Activated gamma-delta T cell (primary cell): Measurements from ENCODE around the gene FCHSD2.
"Not testable (repeated sequence)": the region's sequence is repeated elsewhere in the genome, so short reads cannot be mapped to it uniquely, and the experiment has no call there.

Experiments
- DNase-seq: peaks from one replicate; lab custom pipeline; 2025; lab: John Stamatoyannopoulos, UW

FCHSD2 gene

DNA sequence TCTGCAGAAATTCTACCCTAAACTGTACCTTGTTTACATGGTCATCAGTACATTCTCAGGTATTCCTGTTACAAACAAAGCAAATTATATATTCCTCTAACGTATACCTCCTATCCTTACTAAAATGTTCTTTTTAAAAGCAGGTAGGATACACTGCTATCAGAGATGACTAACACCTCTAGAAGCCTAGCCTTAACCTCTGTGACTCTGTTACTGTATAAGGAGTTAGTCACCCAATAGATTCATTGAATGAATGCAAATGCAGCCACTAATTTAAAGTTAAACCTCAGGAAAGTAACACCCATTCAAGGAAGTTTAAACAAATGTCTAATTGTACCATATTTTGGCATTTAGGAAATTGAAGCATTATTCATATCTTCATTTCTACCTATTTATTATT is 82.2 kb downstream of the FCHSD2 start:
- DNase-seq, result no peak

GRCh38 chr11:73058989-73059674 is 83.0 kb downstream of the FCHSD2 start:
- no peak for DNase-seq

DNA sequence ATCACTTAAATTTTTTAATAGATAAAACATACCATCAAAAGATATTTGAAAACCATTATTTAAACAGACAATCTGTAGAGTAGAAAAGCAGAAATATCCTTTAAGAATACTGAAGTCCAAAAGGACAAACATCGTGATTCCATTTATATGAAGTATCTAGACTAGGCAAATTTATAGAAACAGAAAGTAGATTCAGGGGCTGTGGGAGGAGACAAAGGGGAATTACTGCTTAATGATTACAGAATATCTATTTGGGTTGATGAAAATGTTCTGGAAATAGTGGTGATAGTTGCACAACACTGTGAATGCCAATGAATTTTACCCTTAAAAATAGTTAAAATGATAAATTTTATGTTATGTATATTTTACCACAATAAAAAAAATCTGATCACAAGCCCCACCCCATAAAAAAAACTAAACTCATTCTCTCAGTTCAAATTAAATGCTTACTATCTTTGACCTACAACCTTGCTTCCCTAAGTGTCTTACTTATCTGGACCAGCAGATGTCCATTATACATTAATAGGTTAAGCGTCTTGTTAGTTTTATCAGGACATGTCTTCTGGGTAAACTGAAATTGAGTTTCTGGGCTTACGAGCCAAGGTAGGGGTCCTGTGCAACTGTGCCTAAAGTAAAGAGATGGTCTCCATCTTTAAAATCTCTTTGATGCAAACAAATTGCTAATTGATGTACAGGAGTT is 86.3 kb downstream of the FCHSD2 start:
- no peak for DNase-seq

DNA sequence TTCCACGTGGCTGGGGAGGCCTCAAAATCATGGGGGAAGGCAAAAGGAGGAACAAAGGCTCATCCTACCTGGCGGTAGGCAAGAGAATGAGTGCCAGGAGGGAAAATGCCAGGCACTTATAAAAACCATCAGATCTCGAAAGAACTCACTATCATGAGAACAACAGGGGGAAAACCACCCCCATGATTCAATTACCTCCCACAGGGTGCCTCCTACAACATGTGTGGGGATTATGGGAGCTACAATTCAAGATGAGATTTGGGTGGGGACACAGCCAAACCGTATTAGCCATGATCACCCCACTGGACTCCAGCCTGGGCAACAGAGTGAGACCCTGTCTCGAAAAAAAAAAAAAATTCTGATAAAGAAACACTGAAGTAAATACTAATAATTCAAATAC is 87.1 kb downstream of the FCHSD2 start:
- no peak for DNase-seq

DNA sequence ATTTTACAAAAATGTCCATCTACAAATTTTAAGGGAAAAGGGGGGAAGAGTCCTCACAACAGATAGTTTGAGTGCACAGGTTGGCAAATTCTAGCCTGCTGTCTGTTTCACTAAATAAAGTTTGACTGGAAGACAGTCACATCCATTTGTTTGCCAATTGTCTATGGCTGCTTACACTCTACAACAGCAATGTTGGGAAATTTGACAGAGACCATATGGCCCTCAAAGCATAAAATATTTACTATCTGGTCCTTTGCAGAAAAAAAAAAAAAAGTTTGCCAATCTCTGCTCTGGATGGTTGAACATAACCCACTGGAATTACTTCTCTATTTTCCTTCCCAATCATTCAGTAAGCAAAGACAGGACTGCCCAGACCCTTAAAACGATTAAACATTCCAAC is 88.2 kb downstream of the FCHSD2 start:
- DNase-seq, result no peak

GRCh38 chr11:73048446-73048845 is 93.7 kb downstream of the FCHSD2 start:
- DNase-seq, result no peak

DNA sequence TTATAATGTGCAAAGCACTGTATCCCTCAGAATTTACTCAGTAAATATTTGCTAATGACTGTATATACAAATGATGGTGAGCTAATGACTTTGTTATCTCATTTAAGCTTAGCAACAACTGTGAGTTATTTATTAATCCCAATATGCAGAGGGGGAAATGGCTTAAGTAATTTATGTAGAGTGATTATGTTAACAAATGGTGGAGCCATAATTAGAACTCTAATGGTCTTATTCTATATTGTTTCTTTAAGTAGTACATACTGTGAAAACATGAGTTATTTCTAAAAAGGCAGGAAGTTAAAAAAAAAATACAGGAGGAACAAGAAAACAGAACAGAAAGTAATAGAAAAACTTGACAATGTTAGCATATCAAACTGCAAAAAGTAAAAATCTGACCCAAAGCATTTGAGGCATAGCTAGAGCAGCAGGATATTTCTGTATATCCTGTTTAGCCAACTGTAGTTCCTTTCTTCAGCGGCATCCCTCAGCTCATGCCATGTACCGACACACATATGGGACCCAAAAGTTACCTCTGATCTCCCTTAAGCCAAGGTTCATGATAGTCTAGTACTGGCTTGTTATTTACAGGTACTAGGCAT is 94.2 kb downstream of the FCHSD2 start:
- DNase-seq, result no peak

DNA sequence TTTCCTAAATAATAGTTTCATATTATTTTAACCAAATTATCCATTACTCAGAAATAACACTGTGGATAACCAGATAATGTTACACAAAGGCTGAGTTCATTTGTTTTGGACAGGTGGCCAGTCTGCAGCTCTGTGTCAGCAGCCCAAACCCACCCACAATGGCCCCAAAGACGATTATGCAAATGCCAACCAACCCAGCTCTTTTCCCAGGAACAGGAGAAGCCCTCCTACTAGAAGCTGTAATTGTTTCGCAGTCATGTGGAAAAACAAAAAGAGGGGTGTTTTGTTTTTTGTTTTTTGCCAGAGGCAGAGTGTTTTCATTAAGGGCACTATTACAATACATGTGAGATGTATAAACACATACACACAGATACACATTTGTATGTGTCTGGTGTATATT is 102.1 kb downstream of the FCHSD2 start:
- no peak for DNase-seq

DNA sequence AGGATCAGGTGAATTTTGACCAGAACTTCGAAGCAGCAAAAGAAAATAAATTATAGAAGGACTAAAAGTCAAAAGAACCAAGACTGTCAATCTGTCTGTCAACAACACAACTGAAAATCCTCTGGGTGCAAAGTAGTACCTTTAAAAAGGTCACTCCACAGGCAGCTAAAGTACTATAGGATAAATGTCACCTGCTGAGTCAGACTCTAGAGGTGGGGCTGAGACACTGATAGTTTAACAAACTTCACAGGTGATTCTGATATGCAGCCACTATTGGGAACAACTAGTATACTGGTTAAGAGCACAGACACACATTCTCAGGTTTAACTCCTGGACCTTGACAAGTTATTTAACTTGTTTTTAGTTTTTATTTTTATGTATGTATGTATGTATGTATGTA is 107.3 kb downstream of the FCHSD2 start:
- no peak for DNase-seq

GRCh38 chr11:73034331-73034730 is 107.8 kb downstream of the FCHSD2 start:
- DNase-seq, result no peak

DNA sequence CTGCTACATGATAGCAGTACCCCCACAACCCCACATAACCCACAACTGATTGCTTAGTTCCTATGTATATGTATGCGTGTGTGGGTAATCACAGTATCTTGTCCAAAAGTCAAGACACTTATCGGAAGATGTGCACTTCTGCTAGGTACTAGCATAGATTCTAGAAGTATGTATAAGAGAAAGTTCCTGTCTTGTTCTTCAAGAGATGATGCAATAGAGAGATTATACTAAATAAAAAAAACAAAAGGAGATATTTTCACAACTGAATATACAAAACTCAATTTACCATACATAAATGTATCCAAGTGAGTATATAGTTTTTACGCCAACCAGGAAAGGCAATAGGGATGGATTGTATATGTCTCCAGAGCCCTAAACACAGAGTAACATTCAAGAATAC is 112.0 kb downstream of the FCHSD2 start:
- no peak for DNase-seq

DNA sequence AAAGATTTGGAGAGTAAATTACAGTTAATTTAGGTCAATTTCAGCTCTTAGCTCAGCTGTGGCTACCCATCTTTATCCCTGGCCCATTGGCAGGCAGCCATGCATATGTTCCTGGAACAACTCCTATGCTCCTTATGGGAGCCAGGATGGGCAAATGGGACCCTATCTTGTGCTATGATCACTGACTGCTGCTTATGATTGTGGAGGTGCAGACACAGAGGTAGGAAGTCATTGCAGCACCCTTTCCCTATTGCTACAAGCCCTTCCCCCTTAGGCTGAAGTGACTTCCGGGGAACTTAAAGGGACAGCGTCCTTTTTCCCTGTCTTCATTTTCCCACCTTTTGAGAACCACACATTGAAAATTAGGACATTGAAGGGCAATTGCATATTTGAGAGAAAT is 112.7 kb downstream of the FCHSD2 start:
- no peak for DNase-seq

DNA sequence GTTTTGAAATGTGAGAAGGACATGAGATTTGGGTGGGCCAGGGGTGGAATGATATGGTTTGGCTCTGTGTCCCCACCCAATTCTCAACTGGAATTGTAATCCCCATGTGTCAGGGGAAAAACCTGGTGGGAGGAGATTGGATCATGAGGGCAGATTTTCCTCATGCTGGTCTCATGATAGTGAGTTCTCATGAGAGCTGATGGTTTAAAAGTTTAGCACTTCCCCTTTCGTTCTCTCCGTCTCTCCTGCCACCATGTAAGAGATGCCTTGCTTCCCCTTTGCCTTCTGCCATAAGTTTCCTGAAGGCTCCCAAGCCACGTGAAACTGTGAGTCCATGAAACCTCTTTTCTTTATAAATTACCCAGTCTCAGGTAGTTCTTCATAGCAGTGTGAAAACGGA is 113.5 kb downstream of the FCHSD2 start:
- no peak for DNase-seq

GRCh38 chr11:73027840-73028239 is 114.3 kb downstream of the FCHSD2 start:
- not testable (repeated sequence) for DNase-seq

GRCh38 chr11:73024639-73025038 is 117.5 kb downstream of the FCHSD2 start:
- DNase-seq, result no peak

GRCh38 chr11:73019996-73020395 is 122.1 kb downstream of the FCHSD2 start:
- no peak for DNase-seq

- DNase-seq, result no peak
These were observed 122.7 kb downstream of the FCHSD2 start for GRCh38 chr11:73019449-73019848.

- DNase-seq, result no peak
These were observed 123.3 kb downstream of the FCHSD2 start for GRCh38 chr11:73018856-73019255.

DNA sequence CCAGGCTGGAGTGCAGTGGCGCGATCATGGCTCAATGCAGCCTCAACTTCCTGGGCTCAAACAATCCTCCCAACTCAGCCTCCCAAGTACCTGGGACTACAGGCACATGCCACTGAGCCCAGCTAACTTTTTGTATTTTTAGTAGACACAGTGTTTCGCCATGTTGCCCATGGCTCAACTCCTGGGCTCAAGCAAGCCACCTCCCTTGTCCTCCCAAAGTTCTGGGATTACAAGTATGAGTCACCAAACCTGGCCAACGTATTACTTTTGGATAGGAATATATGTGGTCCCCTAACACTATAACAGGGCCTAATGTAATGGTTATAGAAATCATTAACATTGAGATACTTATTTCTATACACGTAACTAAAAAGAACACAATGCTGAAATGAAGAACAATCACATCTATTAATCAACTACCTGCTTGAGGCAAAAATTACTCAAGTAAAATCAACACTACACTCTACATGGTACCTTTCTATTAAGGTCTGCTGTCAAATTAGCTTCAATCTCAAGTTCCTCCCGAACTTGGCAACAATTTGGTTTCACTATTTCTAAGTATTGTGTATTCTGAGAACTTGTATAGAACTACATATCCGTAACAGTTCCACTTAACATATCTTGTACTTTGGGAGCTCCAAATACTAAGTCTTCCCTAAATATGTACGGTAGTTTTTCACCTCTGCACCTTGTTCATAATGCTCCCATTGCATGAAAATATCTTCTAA is 124.9 kb downstream of the FCHSD2 start:
- no peak for DNase-seq

GRCh38 chr11:73013021-73013420 is 129.1 kb downstream of the FCHSD2 start:
- DNase-seq, result no peak

DNA sequence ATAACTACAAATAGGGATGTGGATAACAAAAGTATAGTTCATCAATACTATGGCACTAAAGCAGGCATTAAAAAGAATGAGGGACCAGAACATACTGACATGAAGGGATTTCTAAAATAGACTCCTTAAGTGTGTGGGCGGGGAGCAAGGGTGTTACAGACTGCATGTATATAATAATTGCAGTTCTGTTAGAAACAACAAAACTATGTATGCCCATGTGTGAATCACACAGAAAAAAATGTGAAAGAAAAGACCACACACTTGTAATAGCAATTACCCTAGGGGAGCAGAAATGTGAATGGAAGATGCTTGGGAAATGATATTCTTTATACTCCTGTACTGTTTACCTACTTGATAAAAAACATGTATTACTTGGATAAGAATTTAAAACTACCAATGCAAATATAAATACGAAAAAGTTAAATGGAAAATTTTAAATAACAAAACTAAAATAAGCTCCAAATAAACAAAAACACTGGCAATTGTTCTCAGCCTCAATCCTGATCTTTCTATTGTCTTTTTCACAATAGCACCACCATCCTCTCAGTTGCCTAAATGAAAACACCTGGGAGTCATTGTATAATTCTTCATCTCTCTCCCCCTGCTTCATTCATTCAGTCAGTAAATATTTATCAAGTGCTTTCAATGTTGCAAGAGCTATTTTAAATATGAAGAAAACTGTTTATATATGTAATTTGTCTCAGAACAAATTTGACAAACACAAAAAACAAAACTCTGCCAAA is 129.8 kb downstream of the FCHSD2 start:
- no peak for DNase-seq
